Neural progenitor cell (in vitro differentiated cells): ENCODE results near the gene CEL.

Experiments
- EZH2 ChIP-seq: fragments of 200-600 bp; sonication (generic); IDR thresholded peaks from 2 replicates; pipeline ENCODE4 v1.6.1; 2017; ENCODE audit warnings: antibody characterized with exemption, mild to moderate bottlenecking, moderate library complexity
- TF ChIP-seq, protein P1 (sequence below): fragments of 200-600 bp; sonication (generic); IDR thresholded peaks from 2 replicates; pipeline ENCODE4 v1.5.1; 2017; ENCODE audit warnings: antibody characterized with exemption, mild to moderate bottlenecking

DNA sequence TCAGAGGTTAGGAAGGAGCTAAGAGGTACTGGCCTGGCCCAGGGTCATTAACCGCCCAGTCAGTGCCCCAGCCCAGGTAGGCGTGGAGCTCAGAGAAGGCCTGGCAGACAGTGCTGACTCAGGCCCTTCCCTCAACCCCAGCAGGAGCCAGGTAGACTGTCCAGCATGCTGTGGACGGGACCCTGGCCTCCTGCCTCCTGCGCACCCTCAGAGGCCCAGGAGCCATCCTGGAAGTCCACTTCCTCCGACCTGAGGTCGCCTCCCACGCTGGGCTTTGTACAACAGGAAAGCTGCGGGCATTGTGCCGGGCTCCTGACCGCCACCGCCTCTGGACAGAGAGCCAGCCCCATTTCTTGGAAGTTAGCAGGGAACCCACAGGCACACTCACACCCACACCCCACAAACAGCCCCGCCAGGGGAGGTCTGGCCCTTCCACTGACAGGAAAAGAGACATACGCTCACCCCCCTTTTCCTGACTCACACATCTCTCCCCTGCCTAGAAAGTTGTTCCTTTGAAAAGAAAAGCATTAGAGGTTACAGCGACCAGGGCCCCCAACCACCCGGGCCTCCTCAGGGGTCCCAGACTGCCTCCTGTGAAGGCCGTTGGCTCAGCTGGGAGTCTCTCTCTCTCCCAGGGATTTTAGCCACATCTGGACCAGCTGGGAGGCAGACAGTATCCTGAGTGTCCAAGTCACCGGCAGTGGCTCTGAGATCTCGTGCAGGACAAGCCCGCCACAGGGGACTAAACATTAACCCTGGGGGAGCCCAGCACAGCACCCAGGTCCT lies 51.6 kb downstream of the CEL start:
- TF ChIP-seq, protein P1, sequence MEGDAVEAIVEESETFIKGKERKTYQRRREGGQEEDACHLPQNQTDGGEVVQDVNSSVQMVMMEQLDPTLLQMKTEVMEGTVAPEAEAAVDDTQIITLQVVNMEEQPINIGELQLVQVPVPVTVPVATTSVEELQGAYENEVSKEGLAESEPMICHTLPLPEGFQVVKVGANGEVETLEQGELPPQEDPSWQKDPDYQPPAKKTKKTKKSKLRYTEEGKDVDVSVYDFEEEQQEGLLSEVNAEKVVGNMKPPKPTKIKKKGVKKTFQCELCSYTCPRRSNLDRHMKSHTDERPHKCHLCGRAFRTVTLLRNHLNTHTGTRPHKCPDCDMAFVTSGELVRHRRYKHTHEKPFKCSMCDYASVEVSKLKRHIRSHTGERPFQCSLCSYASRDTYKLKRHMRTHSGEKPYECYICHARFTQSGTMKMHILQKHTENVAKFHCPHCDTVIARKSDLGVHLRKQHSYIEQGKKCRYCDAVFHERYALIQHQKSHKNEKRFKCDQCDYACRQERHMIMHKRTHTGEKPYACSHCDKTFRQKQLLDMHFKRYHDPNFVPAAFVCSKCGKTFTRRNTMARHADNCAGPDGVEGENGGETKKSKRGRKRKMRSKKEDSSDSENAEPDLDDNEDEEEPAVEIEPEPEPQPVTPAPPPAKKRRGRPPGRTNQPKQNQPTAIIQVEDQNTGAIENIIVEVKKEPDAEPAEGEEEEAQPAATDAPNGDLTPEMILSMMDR, result no peak
- TF ChIP-seq EZH2, result no peak
